Skeletal muscle satellite cell (primary cell): Measurements from ENCODE around the gene ATP6V0A1.

ENCODE experiments used
- H3K27me3 ChIP-seq: 2 replicates; pipeline ENCODE4 v1.7.0; 2013; ENCODE audit warnings: low read length; ENCODE audit not compliant: control insufficient read depth, insufficient read depth
- H3K36me3 ChIP-seq: 2 replicates; pipeline ENCODE4 v1.7.0; 2013; ENCODE audit warnings: mild to moderate bottlenecking, control low read depth, low read length; ENCODE audit not compliant: insufficient read depth
- H3K4me1 ChIP-seq: 2 replicates; pipeline ENCODE4 v1.7.0; 2013; ENCODE audit warnings: low read length; ENCODE audit not compliant: control insufficient read depth, insufficient read depth
- H3K4me2 ChIP-seq: 2 replicates; pipeline ENCODE4 v1.7.0; 2013; ENCODE audit warnings: mild to moderate bottlenecking, low read length
- H3K4me3 ChIP-seq: 2 replicates; pipeline ENCODE4 v1.7.0; 2013; ENCODE audit warnings: low read length
- H3K9ac ChIP-seq: 2 replicates; pipeline ENCODE4 v1.7.0; 2013; ENCODE audit warnings: mild to moderate bottlenecking, low read depth, low read length, moderate library complexity
- H3K9me3 ChIP-seq: replicated peaks from 2 replicates; pipeline ENCODE4 v1.7.0; 2013; ENCODE audit warnings: mild to moderate bottlenecking, control low read depth, low read length

ATP6V0A1 gene

GRCh38 chr17:42488032-42488431 is 29.4 kb downstream of the ATP6V0A1 start:
- no peak overlapping the region for H3K4me2 ChIP-seq
- H3K36me3 ChIP-seq, result peaks cover 66% of the 10 kb centered on the region
- H3K9ac ChIP-seq, result no peak overlapping the region
- no peaks in the 10 kb centered on the region for H3K4me1 ChIP-seq
- no peak overlapping the region for H3K4me3 ChIP-seq
- H3K27me3 ChIP-seq, result no peaks in the 10 kb centered on the region
- no peaks in the 10 kb centered on the region for H3K9me3 ChIP-seq

DNA sequence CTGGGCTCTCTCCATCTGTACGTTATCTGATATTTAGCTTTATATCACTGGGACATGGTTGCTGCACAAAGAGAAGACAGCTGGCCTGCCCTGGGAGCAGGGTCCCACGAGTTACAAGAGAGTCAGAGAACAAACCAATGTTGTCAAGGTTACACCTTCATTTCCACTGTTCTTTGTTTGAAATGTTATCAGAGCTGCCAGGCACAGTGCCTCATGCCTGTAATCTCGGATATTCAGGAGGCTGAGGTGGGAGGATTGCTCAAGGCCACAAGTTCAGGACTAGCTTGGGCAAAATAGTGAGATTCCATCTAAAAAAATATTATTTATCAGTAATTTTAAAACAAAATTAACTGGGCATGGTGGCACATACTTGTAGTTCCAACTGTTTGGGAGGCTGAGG is 34.6 kb downstream of the ATP6V0A1 start:
- Histone ChIP-seq H3K9ac (no peak overlapping the region), H3K36me3 (peaks cover 73% of the 10 kb centered on the region), H3K9me3 (no peaks in the 10 kb centered on the region), H3K4me1 (no peaks in the 10 kb centered on the region), H3K4me3 (no peak overlapping the region), H3K4me2 (no peak overlapping the region), H3K27me3 (no peaks in the 10 kb centered on the region)

GRCh38 chr17:42494673-42495072 is 36.0 kb downstream of the ATP6V0A1 start:
- Histone ChIP-seq H3K9me3 (no peaks in the 10 kb centered on the region), H3K36me3 (peaks cover 71% of the 10 kb centered on the region), H3K4me2 (no peak overlapping the region), H3K27me3 (no peaks in the 10 kb centered on the region), H3K4me1 (no peaks in the 10 kb centered on the region), H3K9ac (no peak overlapping the region), H3K4me3 (no peak overlapping the region)

DNA sequence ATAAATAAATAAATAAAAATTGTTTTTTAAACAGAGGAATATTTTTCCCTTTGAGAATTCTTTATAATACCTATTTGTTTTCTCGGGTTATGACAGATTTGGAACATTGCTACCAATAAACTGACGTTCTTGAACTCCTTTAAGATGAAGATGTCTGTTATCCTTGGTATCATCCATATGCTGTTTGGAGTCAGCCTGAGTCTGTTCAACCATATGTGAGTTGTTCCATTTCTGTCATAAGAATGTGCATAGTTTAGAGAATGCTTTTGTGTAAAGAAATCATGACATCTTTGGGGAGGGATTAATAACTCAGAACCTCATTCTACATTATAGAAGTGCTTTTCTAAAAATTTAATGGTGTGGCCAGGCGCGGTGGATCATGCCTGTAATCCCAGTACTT is 40.1 kb downstream of the ATP6V0A1 start:
- Histone ChIP-seq H3K9ac (no peak overlapping the region), H3K4me1 (no peaks in the 10 kb centered on the region), H3K4me2 (no peak overlapping the region), H3K27me3 (no peaks in the 10 kb centered on the region), H3K4me3 (no peak overlapping the region), H3K9me3 (no peaks in the 10 kb centered on the region), H3K36me3 (peaks cover 73% of the 10 kb centered on the region)

DNA sequence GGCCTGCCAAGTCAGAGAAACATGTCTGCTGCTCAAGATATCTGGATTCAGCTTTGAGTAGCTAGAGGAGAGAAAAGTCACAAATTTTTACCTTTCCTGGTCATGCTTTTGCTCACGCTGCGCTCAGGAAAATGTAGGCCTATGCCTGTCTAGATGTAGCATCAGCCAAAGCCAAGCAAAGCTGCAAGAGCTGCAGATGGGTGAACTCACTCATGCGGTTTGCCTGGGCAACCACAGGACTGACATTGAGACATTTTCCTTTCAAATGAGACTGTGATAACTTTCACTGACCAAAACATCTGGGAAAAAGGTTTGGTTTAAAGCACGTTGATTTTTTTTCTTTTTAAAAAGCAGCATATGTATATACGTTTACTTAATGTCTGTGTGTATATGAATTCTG is 43.4 kb downstream of the ATP6V0A1 start:
- Histone ChIP-seq H3K27me3 (no peaks in the 10 kb centered on the region), H3K9ac (no peak overlapping the region), H3K36me3 (peaks cover 60% of the 10 kb centered on the region), H3K9me3 (no peaks in the 10 kb centered on the region), H3K4me2 (no peak overlapping the region), H3K4me3 (no peak overlapping the region), H3K4me1 (no peaks in the 10 kb centered on the region)

DNA sequence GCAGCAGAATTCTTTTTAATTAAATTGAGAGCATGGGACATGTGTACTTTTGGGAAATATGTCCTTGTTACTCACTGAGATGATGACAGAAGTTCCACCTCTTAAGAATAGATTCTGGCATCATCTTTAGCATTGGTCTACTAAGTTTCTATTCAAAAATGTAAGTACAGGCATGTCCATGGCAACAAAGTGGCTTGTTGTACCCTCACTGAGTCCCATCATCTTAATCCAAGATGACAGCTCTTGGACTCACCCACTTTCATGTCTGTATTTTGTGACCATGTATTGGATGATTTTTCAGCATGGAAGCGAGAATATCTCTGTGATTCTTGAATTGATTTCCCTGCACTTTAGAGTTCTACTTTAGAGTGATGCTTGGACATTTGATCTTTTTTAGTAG is 44.2 kb downstream of the ATP6V0A1 start:
- Histone ChIP-seq H3K4me2 (no peak overlapping the region), H3K9ac (no peak overlapping the region), H3K36me3 (peaks cover 60% of the 10 kb centered on the region), H3K27me3 (no peaks in the 10 kb centered on the region), H3K9me3 (no peaks in the 10 kb centered on the region), H3K4me3 (no peak overlapping the region), H3K4me1 (no peaks in the 10 kb centered on the region)

DNA sequence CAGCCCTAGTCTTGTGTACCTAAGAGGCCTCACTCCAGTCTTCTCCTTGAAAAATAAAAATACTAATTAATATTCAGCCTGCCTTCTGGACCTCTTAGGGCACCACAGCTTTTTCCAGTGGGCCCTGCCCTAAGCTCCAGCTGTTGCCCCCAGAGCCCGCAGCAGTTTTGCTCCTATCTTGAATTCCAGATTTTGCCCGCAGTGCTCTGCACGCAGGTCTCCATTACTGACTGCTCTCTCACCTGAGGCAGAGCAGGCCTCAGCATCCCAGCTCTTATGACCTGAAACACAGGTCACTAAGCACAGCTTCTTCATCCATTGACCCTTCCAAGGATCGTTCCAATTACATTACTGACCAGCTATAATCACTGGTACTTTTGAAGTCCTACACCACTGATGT is 49.0 kb downstream of the ATP6V0A1 start:
- H3K4me1 ChIP-seq, result no peaks in the 10 kb centered on the region
- H3K9ac ChIP-seq, result no peak overlapping the region

DNA sequence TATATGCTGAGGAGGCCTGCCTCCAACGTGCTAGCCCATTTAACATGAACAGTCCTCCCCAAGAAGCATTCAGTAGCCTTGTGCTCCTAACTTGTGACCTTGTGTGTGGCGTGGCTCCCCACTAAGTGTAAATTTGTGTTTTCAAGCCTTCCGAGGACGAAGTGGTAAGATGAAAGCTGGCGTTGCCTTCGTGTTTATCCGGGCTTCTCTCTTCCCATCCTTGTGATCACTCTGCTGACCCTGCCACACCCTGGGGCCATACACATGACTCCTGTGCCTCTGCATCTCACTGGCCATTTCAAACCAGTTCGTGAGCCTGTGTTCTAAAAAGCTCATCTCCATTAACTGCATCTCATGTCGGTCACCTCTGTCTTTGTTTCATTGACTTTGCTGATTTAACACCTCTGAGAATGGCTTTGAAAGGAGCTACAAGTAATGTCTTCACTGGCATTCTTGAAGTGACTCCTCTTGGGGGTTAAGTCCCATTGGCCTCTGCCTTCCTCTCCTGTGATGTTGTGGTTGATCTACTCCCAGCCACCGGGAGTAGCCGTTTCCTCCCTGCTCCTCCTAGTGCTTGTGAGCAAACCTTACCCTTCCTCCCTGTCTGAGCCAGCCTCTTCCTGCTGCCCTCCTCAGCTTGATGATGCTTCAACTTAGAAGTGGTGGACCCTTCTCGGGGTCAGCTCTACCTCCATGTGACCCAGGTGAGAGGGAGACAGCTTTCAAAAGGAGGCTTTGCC is 49.9 kb downstream of the ATP6V0A1 start:
- peaks cover 56% of the 10 kb centered on the region for H3K36me3 ChIP-seq

More for the DNA sequence above, 49.0 kb downstream of the ATP6V0A1 start:
- no peak overlapping the region for H3K4me2 ChIP-seq
- H3K9me3 ChIP-seq, result no peaks in the 10 kb centered on the region
- H3K36me3 ChIP-seq, result peaks cover 65% of the 10 kb centered on the region
- H3K4me3 ChIP-seq, result no peak overlapping the region
- no peaks in the 10 kb centered on the region for H3K27me3 ChIP-seq

DNA sequence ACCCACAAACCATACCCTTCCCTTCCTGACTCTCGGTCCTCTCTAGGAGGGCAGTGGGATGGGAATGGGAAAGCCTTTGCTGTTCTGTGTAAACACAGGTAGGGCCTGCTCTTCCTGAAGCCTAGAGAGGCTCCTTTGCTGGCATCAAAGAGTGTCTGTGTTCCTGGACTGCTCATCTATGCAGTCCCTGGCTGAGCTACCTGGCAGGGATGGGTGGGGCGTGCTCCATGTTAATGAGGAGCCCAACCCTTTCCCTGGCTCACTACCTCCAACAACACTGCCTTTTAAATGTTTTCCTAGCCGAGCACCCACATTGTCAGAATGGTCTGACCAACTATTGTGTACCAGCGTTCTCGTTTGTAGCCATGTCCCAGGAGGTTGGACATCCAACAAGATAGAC is 50.7 kb downstream of the ATP6V0A1 start:
- H3K27me3 ChIP-seq, result no peaks in the 10 kb centered on the region
- H3K4me3 ChIP-seq, result no peak overlapping the region
- H3K36me3 ChIP-seq, result peaks cover 53% of the 10 kb centered on the region
- no peak overlapping the region for H3K9ac ChIP-seq
- no peaks in the 10 kb centered on the region for H3K4me1 ChIP-seq
- no peak overlapping the region for H3K4me2 ChIP-seq
- H3K9me3 ChIP-seq, result no peaks in the 10 kb centered on the region

More for the DNA sequence above, 49.9 kb downstream of the ATP6V0A1 start:
- Histone ChIP-seq H3K27me3 (no peaks in the 10 kb centered on the region), H3K4me1 (no peaks in the 10 kb centered on the region), H3K9me3 (no peaks in the 10 kb centered on the region), H3K4me3 (no peak overlapping the region), H3K4me2 (no peak overlapping the region), H3K9ac (no peak overlapping the region)

DNA sequence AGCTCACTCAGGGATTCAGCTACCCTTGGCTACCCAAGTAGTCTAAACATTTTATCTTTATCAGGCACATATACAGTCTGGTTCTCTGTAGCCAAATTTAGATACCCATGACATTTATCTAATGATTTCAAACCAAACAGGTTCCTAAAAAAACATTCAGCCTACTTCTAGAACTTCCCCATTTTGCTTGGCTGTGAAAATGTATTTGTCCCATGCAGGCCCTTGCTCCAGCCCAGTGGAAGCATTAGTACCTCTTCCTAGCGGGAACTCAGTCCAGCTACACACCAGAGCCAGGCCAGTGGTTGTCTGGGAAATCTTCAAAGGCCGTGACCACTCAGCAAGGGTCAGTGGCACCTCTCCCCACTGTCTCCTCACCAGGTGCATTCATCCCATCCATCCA is 51.2 kb downstream of the ATP6V0A1 start:
- H3K9me3 ChIP-seq, result no peaks in the 10 kb centered on the region
- peaks cover 53% of the 10 kb centered on the region for H3K36me3 ChIP-seq
- no peak overlapping the region for H3K4me2 ChIP-seq
- no peaks in the 10 kb centered on the region for H3K27me3 ChIP-seq
- H3K4me1 ChIP-seq, result no peaks in the 10 kb centered on the region
- no peak overlapping the region for H3K9ac ChIP-seq
- H3K4me3 ChIP-seq, result no peak overlapping the region

DNA sequence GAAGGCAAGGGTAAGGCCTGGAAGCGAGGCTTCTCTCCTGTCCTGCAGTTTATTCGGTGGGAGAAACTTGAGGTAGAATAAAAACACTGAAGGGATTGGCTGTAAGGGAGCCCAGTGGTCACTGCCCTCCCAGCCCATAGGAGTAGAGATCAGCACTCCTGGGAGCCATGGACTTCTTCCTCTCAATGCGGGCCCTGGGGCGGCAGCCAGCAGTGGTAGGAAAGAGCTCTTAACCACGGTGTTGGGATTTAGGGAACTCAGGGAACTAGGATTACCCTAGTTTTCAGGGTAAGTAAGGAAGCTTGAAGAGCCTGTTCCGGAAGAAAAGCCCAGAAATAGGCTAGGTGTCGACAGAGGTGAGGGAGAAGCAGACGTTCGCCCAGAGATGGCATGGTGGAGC is 53.6 kb downstream of the ATP6V0A1 start:
- no peaks in the 10 kb centered on the region for H3K9me3 ChIP-seq
- peaks cover 2% of the 10 kb centered on the region for H3K4me1 ChIP-seq
- no peak overlapping the region for H3K9ac ChIP-seq
- H3K27me3 ChIP-seq, result no peaks in the 10 kb centered on the region
- no peak overlapping the region for H3K4me2 ChIP-seq
- H3K4me3 ChIP-seq, result no peak overlapping the region
- H3K36me3 ChIP-seq, result peaks cover 48% of the 10 kb centered on the region

GRCh38 chr17:42512733-42513251 is 54.1 kb downstream of the ATP6V0A1 start:
- Histone ChIP-seq H3K36me3 (peaks cover 43% of the 10 kb centered on the region), H3K4me2 (no peak overlapping the region), H3K4me3 (no peak overlapping the region), H3K4me1 (peaks cover 7% of the 10 kb centered on the region), H3K9me3 (no peaks in the 10 kb centered on the region), H3K9ac (no peak overlapping the region), H3K27me3 (no peaks in the 10 kb centered on the region)
